Activated T-cell treated with anti-CD3 and anti-CD28 coated beads for 4 hours (primary cell): ENCODE data around the gene FAM200B.

ENCODE experiments used
- DNase-seq: peaks from one replicate; pipeline ENCODE4 v3.0.0-alpha.2; 2020

The FAM200B gene

GRCh38 chr4:15681372-15682241 is at the start of gene FAM200B:
Gene FAM200B, plus strand, starts transcription at chr4:15681827. Its CDS starts 5,151 bp downstream, at chr4:15686978.
- peak; percentile 99 for DNase-seq

GRCh38 chr4:15636818-15637217 is 44.8 kb upstream of the FAM200B start:
- no peak for DNase-seq

GRCh38 chr4:15638418-15638817 is 43.2 kb upstream of the FAM200B start:
- DNase-seq: no peak

GRCh38 chr4:15648600-15648999 is 33.0 kb upstream of the FAM200B start:
- no peak for DNase-seq

- DNase-seq: peak; percentile 47
These were observed 31.6 kb upstream of the FAM200B start for GRCh38 chr4:15649914-15650545.

- DNase-seq: no peak
These were observed 30.0 kb upstream of the FAM200B start for GRCh38 chr4:15651676-15652075.

GRCh38 chr4:15652191-15652590 is 29.4 kb upstream of the FAM200B start:
- no peak for DNase-seq

GRCh38 chr4:15652841-15653240 is 28.8 kb upstream of the FAM200B start:
- no peak for DNase-seq

- DNase-seq: no peak
These were observed 28.2 kb upstream of the FAM200B start for GRCh38 chr4:15653420-15653819.

GRCh38 chr4:15653864-15654592 is 27.6 kb upstream of the FAM200B start:
- DNase-seq: no peak

- DNase-seq: peak; percentile 21
These were observed 26.9 kb upstream of the FAM200B start for GRCh38 chr4:15654593-15655222.

GRCh38 chr4:15655223-15656037 is 26.2 kb upstream of the FAM200B start, which contains the start of gene FBXL5:
Gene FBXL5, minus strand, starts transcription at chr4:15655357. Its CDS starts 70 bp downstream, at chr4:15655287.
- peak; percentile 69 for DNase-seq

- no peak for DNase-seq
These were observed 25.6 kb upstream of the FAM200B start for GRCh38 chr4:15656038-15656470.

GRCh38 chr4:15657366-15657765 is 24.3 kb upstream of the FAM200B start:
- DNase-seq: no peak

- no peak for DNase-seq
These were observed 23.4 kb upstream of the FAM200B start for GRCh38 chr4:15658136-15658770.

- no peak for DNase-seq
These were observed 22.8 kb upstream of the FAM200B start for GRCh38 chr4:15658781-15659180.

GRCh38 chr4:15659768-15660570 is 21.7 kb upstream of the FAM200B start:
- no peak for DNase-seq

GRCh38 chr4:15665753-15666365 is 15.8 kb upstream of the FAM200B start:
- DNase-seq: no peak

GRCh38 chr4:15667006-15667405 is 14.6 kb upstream of the FAM200B start:
- no peak for DNase-seq
